Activated CD4-positive, alpha-beta T cell treated with anti-CD3 and anti-CD28 coated beads, Interleukin-2, amount 50 U/mL, for 1 hour (primary cell): Measurements from ENCODE around the gene COL13A1.

ENCODE experiments used
- DNase-seq: peaks from one replicate; pipeline ENCODE4 v3.0.0-alpha.2; 2020

Gene COL13A1

DNA sequence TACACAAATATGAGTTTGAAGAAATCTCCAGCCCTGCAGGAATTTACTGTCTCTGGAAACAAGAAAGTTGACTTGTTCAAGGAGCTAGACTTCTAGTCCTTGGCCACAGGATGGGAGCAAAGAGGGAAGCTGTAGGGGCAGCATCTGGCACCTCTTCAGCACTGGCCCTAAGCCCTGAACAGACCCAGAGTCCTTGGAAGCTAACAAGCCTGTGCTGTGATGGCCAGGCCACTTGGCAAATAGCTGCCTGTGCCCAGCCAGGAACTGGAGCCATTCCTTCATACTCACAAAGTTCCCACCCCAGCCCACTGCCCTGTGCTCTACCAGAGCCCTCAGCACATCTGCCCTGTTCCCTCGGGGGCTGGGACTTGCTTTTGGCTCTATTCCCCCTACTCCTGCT is 9.4 kb upstream of the COL13A1 start:
- no peak for DNase-seq

DNA sequence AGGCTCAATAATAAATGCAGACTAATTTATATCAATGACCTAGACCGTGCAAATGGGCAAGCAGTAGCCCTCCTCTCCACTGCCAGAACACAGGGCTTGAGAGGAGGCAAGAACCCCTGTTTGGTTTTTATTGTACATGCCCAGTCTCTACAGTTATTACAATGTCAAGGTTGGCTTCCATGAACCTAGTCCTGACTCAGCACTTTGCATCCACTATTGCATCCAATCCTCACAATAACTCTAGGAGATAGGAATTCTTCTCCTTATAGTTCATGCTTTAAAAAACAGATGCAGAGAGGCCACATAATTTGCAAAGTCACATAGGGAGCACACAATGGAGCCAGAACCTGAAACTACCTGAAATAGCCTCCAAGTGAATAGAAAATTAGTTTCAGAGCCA is 7.0 kb upstream of the COL13A1 start:
- DNase-seq, result no peak

DNA sequence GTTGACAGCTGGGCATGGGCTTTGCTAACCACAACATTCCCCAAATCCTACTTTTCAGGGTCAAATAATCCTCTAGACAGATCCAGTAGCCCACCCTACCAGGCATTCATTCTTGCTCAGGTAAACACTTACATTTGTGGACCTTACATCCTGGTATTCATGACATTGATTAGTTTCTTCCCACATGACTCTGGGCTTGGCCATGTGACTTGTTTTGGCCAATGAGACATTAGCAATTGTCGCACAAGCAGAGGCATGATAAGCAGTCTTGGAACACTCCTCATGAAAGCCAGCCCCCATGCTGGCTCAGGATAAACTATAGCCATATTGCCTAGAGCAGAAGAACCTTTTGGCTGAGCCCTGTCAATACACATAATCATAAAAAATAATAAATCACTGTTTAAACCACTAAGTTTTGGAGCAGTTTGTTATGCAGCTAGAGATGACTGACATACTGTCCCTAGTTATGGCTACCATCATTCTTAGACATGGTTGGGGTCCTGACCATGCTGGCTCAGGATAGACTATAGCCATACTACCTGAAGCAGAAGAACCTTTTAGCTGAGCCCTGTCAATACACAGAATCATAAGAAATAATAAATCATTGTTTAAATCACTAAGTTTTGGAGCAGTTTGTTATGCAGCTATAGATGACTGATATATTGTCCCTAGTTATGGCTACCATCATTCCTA is 6.3 kb upstream of the COL13A1 start:
- DNase-seq, result no peak

DNA sequence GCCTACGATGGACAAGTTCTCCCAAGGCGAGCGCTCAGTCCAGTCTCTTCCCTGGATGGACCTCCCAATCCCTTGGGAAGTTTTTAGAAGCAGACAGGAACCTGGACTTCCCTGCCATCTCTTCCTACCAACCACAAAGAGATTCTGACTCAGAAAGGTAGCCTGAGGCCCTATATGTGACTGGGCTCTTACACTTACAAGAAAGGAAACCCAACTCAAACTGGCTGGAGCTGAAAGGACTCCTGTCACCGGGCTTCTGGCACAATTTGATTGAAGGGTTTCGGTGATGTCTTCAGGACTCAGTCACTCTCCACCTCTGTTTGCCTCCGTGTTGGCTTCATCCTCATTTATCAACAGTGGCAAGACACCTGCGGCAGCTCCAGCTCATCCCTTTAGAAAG is 3.7 kb upstream of the COL13A1 start:
- no peak for DNase-seq

DNA sequence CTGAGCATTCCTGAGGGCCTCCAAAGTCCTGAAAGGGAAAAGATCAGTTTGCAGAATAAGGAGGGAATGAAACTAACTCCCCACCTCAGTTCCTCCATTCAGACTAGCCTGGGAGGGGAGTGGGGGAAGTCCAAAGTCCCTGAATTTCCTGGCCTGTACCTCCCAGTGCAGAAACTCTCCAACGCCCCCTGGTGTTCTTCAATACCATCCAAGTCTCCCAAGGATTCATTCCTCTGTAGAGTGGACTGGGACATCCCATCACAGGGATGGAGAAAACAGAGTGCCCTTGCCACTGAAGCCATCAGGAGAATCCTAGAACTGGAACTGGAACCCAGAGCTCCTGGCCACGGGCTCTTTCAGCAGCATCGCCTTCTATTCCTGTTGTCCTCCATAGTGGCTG is 1.6 kb upstream of the COL13A1 start:
- no peak for DNase-seq

DNA sequence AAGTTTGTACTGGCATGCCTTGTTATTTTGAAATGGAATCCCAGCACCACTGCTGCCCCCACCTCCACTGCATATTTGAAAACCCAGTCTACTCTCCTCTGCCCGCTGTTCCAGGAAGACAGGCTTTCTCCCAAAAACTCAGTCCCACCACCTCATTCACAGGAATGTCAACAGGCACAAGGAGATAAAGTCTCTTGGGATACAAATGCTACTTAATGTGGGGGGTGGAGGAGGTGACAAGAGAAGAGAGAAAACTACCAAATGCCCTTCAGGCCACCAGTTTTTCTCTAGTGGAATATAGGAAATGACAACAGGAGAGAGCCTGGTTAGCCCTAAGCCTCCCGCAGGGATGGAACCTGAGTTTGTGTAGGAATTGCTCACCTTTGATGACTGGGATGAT is 1.0 kb upstream of the COL13A1 start:
- DNase-seq, result no peak

DNA sequence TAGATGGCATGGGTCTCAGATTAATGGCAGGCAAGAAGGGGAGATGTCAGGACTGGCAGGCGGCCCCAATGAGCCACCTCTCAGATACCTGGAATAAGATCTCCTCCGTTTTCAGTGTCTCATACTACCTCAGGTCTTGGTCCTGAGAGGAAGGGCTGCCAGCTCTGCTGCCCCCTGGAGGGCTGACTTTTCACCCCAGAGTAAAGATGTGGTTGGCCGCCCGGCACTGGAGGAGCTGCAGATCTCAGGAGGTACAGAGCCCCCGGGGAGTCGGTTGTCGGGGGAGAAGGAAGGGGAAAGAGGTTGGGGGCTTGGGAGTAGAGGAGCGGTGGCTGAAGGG is 642 bp upstream of the COL13A1 start:
- peak; percentile 12 for DNase-seq

DNA sequence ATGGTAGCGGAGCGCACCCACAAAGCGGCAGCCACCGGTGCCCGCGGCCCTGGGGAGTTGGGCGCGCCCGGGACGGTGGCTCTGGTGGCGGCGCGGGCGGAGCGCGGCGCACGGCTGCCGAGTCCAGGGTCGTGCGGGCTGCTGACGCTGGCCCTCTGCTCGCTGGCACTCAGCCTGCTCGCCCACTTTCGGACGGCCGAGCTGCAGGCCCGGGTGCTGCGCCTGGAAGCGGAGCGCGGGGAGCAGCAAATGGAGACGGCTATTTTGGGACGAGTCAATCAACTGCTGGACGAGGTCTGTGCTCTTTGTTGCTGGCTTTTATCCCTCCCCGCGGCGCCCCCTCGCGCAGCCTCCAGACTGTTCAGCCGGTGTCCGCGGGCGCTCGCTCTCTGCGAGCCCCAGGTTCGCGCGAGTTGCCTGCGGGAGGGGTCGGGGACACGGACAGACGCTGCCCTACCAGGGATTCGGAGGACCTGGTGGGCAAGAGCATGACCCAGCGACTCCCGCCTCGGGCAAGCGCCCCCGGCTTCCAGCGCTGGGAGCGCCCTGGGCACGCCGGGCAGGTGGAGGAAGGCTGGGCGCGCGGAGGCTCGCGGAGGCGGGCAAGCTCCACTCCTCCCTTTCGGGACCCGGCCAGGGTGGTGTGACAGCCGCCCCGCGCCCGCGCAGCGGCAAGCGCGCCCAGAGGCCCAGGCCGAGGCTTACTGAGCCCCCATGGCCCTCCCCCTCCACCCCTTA is 887 bp downstream of the COL13A1 start:
- no peak for DNase-seq

DNA sequence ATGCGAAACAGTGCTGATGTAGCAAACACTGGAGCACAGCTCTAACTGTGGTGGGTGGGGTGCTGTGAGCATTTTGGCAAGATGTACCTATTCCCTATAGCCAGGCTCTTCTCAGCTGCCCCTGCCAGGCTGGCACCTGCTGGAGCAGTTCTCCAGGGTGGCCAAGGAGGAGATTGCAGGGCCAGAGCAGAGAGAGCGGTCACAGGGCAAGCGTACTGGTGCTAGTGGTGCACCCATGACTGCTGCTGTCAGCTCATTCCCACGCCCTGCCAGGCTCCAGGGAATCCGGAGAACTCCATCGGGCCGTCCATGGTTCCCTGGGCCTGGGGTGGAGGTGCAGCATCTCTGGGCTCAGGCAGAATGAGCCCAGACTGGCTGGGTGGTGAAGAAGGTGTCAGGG is 2.1 kb downstream of the COL13A1 start:
- DNase-seq, result no peak

DNA sequence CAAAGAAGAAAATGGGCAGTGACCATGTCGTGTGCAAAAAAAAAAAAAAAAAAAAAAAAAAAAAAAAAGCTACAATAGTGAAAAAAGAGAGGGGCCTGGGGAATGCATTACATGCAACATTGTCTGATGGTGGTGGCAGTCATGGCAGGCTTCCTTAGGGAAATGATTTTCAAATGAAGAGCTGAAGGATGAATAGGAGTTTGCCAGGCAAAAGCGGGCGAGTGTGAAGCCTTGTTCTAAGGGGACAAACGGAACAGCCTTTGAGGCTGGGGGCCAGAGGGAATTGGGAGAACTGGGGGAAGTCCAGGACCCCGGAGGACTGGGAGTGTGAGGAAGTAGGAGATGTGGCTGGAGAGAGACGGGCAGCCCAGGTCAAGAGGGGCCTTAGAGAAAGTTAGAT is 3.1 kb downstream of the COL13A1 start:
- no peak for DNase-seq

DNA sequence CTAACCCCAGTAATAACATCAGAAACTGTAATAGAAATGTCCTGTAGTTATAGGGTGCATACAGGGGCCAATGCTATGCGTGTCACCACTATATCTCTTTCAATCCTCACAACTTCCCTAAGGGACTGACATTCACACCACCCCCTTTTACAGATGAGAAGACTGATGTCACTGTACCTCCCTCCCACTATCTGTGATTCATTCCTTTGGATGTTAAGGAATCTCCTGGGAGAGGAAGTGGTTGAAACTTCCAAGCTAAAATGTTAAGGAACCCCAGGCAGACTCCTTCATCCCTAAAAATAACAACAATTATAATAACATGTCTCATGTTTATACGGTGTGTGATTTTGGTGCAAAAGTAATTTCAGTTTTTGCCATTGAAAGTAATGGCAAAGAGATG is 5.4 kb downstream of the COL13A1 start:
- no peak for DNase-seq

DNA sequence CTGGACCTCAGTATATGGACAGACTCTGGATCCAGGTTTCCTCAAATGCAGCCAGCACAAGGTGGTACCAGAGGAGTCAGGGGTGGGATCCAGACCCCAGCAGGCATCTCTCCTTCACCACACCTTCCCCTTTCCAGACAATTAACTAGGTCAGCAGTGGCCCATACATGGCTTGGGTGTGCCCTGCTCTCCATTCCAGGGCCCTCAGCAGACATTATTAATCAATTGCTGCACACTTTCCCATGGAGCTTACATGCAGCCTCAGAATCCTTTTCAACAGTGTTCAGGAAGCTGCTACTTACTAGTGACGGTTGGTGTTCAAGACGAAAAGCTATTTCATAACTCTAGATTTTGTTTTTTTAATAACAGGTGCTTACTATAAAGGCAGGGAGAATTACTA is 6.0 kb downstream of the COL13A1 start:
- no peak for DNase-seq

DNA sequence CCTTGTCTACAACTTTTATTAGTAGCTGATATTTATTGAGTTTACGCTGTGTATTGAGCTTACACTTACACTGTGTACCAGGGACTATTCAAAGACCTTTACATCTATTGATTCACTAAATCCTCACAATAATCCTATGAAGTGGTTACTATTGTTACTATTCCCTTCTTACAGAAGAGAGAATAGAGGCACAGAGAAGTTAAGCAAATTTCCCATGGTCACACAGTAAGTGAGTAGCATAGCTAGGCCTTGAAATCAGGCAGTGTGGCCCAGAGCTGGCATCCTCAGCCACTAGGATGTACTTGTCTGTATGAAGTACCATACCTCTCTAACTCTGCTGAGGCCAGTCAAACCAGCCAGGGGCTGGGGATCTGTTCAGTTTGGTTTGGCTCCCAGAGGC is 7.6 kb downstream of the COL13A1 start:
- no peak for DNase-seq

DNA sequence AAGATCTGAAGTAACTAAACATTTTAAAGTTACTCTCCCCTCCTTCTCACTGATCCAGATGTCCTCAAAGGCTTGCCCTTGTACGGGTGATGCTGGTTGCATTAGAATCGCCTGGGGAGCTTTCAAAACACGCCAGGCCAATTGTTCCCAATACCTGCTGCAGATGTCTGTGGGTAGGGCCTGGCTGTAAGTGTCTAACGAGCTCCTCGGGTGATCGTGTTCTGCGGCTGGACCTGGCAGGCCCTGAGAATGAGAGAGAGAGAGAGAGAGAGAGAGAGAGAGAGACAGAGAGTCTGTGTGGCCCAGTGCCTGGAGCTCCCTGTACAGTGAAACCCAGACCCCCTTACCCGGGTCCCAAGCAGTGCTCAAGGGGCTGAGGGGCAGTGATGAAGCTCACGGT is 8.4 kb downstream of the COL13A1 start:
- no peak for DNase-seq

DNA sequence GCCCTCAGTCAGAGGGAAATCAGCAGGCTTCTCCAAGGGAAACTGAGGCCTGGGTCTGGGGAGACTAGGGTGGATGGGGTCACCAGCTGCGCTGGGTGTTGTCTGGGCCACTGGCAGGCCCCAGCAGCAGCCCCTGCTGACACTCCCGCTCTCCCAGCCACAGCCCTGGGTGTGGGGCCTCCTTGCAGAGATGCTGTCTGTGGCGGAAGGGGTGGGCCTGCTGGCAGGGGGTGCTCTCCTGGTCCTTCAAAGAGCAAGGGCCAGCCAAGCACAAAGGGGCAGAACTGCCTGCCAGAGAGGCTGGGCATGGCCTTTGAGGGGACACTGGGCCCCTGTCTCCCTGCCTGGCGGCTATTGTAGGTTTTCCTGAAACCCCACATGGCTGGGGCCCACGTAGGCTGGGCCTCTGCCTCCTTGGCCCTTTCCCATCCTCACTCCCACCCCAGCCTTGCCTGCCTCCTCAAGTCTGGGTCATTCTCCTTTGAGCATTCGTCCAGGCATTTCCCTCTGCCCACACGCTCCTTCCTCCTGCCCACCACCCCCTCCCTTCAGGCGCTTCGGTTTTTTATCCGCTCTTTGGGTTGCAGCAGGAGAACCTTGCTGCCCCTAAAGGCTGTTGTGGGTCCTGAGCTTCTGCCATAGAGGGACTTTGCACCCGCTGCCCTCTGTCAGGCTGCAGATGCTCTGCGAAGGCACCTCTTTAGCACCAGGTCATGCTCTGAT is 9.1 kb downstream of the COL13A1 start:
- no peak for DNase-seq

DNA sequence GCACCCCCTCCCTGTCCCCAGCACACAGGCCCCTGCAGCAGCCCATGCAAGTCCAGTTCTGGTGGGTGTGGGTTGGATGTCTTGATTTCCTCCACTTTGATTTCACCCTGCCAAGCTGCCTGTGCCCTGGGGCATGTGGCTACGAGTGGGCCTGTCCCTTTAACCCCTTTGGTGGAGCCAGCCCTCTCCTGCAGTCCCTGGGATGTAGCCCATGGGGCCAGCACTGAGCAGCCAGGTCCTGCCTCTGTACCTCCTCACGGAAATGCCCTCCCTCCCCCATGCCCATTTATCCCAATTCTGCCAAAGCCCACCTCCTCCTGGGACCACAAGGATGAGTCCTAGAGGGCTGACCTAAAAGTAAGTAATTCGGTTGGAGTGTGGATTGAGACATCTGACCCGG is 11.9 kb downstream of the COL13A1 start:
- no peak for DNase-seq

DNA sequence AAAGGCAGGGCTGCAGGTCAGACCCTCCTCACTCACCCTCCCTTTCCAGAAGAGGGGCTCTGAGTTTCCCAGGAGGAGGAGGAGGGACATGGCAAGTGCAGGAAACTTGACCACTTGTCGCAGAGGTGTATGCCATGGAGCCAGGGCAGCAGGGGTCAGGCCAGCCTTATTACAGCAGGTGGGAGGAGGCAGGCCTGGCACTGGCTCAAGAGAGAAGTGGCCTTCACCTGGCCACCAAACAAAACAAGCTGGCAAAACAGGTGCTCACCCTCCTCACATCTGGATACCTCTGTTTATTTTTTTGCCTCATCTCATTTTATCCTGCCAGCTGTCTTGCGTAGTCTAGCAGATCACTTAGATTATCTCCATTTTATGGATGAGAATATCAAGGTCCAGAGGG is 12.5 kb downstream of the COL13A1 start:
- DNase-seq, result no peak

DNA sequence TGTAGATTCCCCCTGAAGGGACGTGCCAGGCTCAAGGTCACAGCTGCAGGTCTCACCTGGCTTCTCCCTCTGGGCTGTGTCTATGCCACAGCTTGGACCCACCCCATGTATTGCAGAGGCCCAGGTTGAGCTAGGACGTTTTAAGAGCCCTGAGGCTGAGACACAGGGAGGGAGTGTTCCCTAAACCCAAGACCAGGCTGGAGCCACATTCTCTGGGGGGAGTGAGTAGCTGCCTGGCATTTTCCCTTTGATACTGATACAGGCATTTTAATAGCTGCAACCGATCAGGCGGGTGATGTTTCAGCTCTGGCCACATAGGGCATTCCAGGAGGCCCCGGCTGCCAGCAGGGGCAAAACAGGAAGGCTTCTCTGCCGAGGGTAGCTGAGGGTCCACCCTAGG is 13.4 kb downstream of the COL13A1 start:
- no peak for DNase-seq

DNA sequence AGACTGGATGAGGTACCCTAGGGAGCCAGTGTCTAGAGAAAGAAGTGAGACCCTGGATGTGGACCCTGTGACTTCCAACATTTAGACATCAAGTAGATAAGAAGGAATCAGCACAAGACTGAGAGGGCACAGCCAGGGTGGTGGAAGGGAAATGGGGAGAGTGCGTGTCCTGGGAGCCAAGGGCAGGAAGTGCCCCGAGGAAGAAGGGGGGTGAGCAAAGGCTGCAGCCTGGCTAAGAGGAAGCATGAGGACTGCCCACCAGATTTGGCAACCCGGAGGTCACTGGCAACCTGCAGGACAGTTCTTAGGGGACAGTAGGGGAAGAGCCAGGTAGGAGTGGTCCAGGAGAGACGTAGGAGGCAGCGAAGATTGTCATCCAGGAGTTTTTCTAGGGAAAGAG is 14.8 kb downstream of the COL13A1 start:
- DNase-seq, result no peak

DNA sequence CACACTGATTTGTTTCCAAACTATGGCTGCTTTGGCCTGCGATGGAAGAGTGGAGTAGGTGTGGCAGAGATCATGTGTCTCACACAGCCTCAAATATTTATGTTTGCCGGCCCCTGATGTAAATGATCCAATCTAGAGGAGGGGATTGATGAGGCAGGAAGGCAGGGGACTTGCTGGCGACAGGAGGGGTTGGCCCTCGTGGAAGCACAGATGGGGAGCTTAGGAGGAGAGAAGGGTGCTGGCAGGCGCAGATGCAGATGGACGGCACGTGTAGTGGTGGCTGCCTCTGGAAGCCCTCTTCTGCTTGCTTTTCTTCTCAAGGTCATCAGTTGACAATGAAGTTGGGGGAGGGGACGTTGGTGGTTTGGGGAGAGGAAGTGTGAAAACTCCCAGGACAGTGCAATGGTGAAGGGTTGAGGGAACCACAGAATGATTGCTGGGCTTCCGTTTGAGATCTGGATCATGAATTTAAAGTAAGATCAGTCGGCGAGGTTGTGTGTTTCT is 15.4 kb downstream of the COL13A1 start:
- no peak for DNase-seq

DNA sequence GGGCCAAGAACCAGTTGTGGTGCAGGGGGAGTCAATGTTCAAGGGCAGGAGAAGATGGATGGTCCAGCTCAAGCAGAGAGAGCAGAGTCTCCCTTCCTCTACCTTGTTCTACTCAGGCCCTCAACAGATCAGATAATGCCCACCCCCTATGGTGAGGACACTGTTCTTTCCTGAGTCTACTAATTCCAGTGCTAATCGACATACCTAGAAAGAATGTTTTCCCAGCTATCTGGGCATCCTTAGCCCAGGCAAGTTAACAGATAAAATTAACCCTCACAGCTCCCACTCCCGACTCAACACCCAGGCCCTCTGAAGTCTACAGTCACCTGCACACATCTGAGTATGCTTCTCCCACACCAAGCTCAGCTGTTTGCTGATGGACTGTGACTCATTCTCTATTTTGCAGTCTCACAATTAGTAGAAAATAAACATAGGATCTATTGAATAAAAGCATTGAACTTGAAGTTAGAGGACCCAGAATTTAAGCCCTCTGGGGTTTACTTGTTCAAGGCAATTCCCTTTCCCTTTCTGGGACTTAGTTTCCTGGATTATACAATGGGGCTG is 17.1 kb downstream of the COL13A1 start:
- no peak for DNase-seq

DNA sequence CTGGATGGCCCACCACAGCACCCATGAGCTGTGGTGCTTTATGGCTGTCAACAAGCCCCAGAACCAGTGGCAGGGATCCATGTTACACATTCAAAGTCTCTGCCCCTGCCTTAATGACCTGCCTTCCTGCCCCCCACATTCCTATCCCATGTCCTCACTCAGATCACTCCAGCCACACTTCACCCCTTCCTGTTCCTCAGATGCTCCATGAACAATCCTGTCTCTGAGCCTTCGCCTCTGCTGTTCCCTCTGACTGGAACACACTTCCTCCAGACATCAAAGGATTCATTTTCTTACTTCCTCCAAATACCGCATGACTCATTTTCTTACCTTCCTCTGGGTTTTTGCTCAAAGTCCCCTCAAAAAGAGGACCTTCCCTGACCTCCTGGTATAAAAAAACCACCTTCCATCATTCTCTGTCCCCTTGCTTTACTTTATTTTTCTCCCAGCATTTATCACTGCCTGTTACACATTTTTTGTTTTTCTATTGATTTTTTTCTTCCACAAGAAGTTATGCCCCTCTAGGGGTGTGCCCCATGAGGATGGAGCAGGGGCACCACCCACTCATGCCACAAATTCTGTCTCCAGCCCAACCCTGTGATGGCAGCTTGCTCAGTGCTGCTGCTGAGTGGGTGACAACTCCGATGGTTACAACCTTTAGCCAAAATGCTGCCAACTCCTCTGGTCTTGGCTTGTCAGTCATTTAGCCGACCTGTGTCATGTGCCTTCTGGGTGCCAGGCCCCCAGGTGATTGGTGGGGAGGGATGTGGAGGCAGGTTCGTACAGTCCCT is 18.2 kb downstream of the COL13A1 start:
- no peak for DNase-seq

DNA sequence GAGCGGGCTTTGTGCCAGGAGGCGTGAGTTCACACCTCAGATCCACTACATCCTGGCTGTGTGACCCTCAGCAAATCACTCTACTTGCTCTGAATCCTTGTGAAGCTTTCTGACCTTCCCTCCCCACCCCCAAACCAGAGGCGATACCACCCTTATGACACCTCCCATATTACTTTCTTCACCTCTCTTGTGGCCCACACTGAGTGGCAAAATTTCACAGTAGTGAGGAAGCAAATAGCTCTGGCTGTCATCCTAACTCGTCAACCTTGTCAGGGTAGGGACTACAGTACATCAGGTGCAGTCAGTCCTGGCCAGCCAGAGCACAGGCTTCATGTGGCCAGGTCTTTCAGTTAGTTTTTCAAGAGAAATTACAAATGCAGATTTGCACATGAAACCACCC is 19.1 kb downstream of the COL13A1 start:
- DNase-seq, result no peak
